ENCODE data around the gene FIG4. TPM values are rescaled to one million over a fixed set of nuclear protein-coding genes. Genes with fewer than 3 reads are reported as not detected.
"Not testable (repeated sequence)": the region's sequence is repeated elsewhere in the genome, so short reads cannot be mapped to it uniquely, and the experiment has no call there.

Gene FIG4
- total and polyA plus RNA-seq, 8 donors: 5.8 to 29.0 (median 7.8) TPM

DNA sequence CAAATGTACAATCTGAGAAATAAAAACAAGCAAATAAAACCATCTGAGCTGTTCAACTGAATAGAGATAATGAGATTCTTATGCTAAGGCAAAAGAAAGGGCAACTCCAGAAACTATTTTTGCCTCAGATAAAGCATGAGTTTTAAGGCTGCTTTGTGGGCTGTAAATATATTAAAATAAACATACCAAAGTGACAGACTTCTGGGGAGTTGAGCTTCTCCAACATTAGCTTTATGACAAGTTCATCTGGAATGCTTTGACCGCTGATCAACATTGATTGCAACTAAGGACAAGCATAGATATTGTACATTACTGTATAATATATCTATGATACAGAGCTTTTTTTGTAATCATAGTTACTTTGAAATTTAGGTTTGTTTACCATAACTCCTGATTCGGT is 19.4 kb upstream of the FIG4 start:
- Histone ChIP-seq H3K9me3 (no peaks in the 10 kb centered on the region), H3K36me3 (peaks cover 4 to 26% (median 18%) of the 10 kb centered on the region in 4 donors), H3K27me3 (no peaks in the 10 kb centered on the region), H3K27ac (no peak overlapping the region), H3K4me1 (no peaks in the 10 kb centered on the region), H3K4me3 (no peak overlapping the region)
- WGBS, 5 donors: 77 to 86% (median 82%) methylated on average over 2 of the region's 2 CpGs
- no peak for DNase-seq
- intact Hi-C loops (cut with DNase I; ENCODE audit: low total_unique reads): no loop called here
- TF ChIP-seq POLR2AphosphoS5 (IDR thresholded peaks at IDR 0.05): no peak
- TF ChIP-seq POLR2A (IDR thresholded peaks at IDR 0.05): no peak
- TF ChIP-seq, protein P1, sequence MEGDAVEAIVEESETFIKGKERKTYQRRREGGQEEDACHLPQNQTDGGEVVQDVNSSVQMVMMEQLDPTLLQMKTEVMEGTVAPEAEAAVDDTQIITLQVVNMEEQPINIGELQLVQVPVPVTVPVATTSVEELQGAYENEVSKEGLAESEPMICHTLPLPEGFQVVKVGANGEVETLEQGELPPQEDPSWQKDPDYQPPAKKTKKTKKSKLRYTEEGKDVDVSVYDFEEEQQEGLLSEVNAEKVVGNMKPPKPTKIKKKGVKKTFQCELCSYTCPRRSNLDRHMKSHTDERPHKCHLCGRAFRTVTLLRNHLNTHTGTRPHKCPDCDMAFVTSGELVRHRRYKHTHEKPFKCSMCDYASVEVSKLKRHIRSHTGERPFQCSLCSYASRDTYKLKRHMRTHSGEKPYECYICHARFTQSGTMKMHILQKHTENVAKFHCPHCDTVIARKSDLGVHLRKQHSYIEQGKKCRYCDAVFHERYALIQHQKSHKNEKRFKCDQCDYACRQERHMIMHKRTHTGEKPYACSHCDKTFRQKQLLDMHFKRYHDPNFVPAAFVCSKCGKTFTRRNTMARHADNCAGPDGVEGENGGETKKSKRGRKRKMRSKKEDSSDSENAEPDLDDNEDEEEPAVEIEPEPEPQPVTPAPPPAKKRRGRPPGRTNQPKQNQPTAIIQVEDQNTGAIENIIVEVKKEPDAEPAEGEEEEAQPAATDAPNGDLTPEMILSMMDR (IDR thresholded peaks at IDR 0.05): no peak
- no peak for TF ChIP-seq EP300 (IDR thresholded peaks at IDR 0.05)

DNA sequence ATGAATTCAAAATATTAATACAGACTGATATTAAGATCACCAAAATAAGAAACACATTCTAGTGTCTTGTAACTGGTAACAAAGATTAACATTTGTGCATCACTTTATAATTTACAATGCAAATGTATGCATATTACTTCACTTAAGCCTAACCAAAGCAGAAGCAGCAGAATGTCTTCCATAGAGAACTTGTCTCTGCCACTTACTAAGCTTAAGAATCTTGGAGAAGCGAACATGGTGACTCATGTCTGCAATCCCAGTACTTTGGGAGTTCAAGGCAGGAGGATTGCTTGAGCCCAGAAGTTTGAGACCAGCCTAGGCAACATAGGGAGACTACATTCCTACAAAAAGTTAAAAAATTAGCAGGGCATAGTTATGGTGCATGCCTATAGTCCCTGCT is 18.9 kb upstream of the FIG4 start:
- H3K27me3 ChIP-seq: no peaks in the 10 kb centered on the region
- H3K36me3 ChIP-seq: peaks cover 4 to 26% (median 18%) of the 10 kb centered on the region in 4 donors
- H3K4me3 ChIP-seq: no peak overlapping the region
- no peak overlapping the region for H3K27ac ChIP-seq
- TF ChIP-seq EP300 (IDR thresholded peaks at IDR 0.05) (no peak), POLR2A (IDR thresholded peaks at IDR 0.05) (no peak), POLR2AphosphoS5 (IDR thresholded peaks at IDR 0.05) (no peak)
- TF ChIP-seq, protein P1 (IDR thresholded peaks at IDR 0.05): no peak
- no peaks in the 10 kb centered on the region for H3K9me3 ChIP-seq
- no peaks in the 10 kb centered on the region for H3K4me1 ChIP-seq
- intact Hi-C loops (cut with DNase I; ENCODE audit: low total_unique reads): no loop called here
- WGBS, 5 donors: 90 to 95% (median 95%) methylated on average over 1 of the region's 1 CpG
- no peak for DNase-seq

- Histone ChIP-seq H3K9me3 (no peaks in the 10 kb centered on the region), H3K36me3 (peaks cover 4 to 26% (median 18%) of the 10 kb centered on the region in 4 donors), H3K27ac (no peak overlapping the region), H3K4me1 (no peaks in the 10 kb centered on the region), H3K27me3 (no peaks in the 10 kb centered on the region), H3K4me3 (no peak overlapping the region)
- no peak for DNase-seq
- intact Hi-C loops (cut with DNase I; ENCODE audit: low total_unique reads): no loop called here
- TF ChIP-seq POLR2A (IDR thresholded peaks at IDR 0.05) (no peak), POLR2AphosphoS5 (IDR thresholded peaks at IDR 0.05) (no peak)
Measured at GRCh38 chr6:109672839-109673238, 18.3 kb upstream of the FIG4 start.

GRCh38 chr6:109676724-109677123 is 14.4 kb upstream of the FIG4 start:
- no peaks in the 10 kb centered on the region for H3K27me3 ChIP-seq
- intact Hi-C loops (cut with DNase I; ENCODE audit: low total_unique reads): no loop called here
- DNase-seq: no peak
- WGBS, 5 donors: 79 to 100% (median 94%) methylated on average over 1 of the region's 1 CpG
- H3K36me3 ChIP-seq: peaks cover 0 to 6% (median 3%) of the 10 kb centered on the region in 4 donors
- H3K4me1 ChIP-seq: peaks cover 0 to 10% (median 0%) of the 10 kb centered on the region in 4 donors
- H3K9me3 ChIP-seq: no peaks in the 10 kb centered on the region
- no peak overlapping the region for H3K27ac ChIP-seq
- H3K4me3 ChIP-seq: no peak overlapping the region
- TF ChIP-seq POLR2AphosphoS5 (IDR thresholded peaks at IDR 0.05): no peak
- TF ChIP-seq POLR2A (IDR thresholded peaks at IDR 0.05): no peak
- TF ChIP-seq EP300 (IDR thresholded peaks at IDR 0.05): no peak
- TF ChIP-seq, protein P1 (IDR thresholded peaks at IDR 0.05): no peak

- 47 to 68% (median 60%) methylated on average over 4 of the region's 4 CpGs for WGBS, 5 donors
- Histone ChIP-seq H3K36me3 (peaks cover 0 to 5% (median 0%) of the 10 kb centered on the region in 4 donors), H3K4me3 (no peak overlapping the region), H3K9me3 (no peaks in the 10 kb centered on the region), H3K27me3 (no peaks in the 10 kb centered on the region), H3K27ac (no peak overlapping the region), H3K4me1 (peaks cover 0 to 10% (median 0%) of the 10 kb centered on the region in 4 donors)
- no peak for DNase-seq
- intact Hi-C loops (cut with DNase I; ENCODE audit: low total_unique reads): no loop called here
- TF ChIP-seq, protein P1 (IDR thresholded peaks at IDR 0.05): no peak
- TF ChIP-seq EP300 (IDR thresholded peaks at IDR 0.05) (no peak), POLR2A (IDR thresholded peaks at IDR 0.05) (no peak), POLR2AphosphoS5 (IDR thresholded peaks at IDR 0.05) (no peak)
Measured at GRCh38 chr6:109678240-109678639, 12.9 kb upstream of the FIG4 start.

DNA sequence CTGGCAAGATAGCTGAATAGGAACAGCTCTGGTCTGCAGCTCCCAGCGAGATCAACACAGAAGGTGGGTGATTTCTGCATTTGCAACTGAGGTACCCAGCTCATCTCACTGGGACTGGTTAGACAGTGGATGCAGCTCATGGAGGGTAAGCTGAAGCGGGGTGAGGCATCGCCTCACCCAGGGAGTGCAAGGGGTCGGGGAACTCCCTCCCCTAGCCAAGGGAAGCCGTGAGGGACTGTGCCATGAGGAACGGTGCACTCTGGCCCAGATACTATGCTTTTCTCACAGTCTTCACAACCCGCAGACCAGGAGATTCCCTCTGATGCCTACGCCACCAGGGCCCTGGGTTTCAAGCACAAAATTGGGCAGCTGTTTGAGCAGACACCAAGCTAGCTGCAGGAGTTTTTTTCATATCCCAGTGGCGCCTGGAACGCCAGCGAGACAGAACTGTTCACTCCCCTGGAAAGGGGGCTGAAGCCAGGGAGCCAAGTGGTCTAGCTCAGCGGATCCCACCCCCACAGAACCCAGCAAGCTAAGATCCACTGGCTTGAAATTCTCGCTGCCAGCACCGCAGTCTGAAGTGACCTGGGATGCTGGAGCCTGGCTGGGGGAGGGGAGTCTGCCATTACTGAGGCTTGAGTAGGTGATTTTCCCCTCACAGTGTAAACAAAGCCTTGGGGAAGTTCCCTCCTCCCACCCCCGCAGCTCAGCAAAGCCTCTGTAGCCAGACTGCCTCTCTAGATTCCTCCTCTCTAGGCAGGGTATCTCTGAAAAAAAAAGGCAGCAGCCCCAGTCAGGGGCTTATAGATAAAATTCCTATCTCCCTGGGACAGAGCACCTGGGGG is 12.2 kb upstream of the FIG4 start:
- H3K27ac ChIP-seq: not testable (repeated sequence)
- peak overlapping the region in 1 of 4 donors; percentile 20 for H3K4me3 ChIP-seq
- peak in 1 of 2 donors; percentile 25 for DNase-seq

More for the DNA sequence above, 12.2 kb upstream of the FIG4 start:
- H3K9me3 ChIP-seq; H3K36me3 ChIP-seq; intact Hi-C loops (cut with DNase I; ENCODE audit: low total_unique reads); H3K4me1 ChIP-seq; H3K27me3 ChIP-seq: not testable (repeated sequence)
- 29 to 78% (median 50%) methylated on average over 7 to 15 of the region's 15 CpGs for WGBS, 5 donors

Data from stomach (tissue), 9 donors.